HL-60 (cell line): ENCODE results near the gene RCBTB2.
A peak's percentile ranks its signal among the peaks of the same experiment; 100 is the strongest.

Experiments used
- DNase-seq, 2 experiments: peaks; one replicate each; pipeline ENCODE4 v3.0.0-alpha.2; 2010 to 2020; ENCODE audit warnings: low read depth in 1 of 2, low spot score in 1 of 2
- H3K27ac ChIP-seq: fragments of 250-450 bp; sonication (Bioruptor Pico); replicated peaks from 2 replicates; pipeline ENCODE4 v1.5.1; 2020; ENCODE audit warnings: mild to moderate bottlenecking, moderate library complexity
- H3K27me3 ChIP-seq: fragments of 250-450 bp; sonication (Bioruptor Pico); 2 replicates; pipeline ENCODE4 v1.5.1; 2021; ENCODE audit warnings: mild to moderate bottlenecking, moderate library complexity; ENCODE audit not compliant: insufficient read depth, poor library complexity, severe bottlenecking
- H3K4me3 ChIP-seq: replicated peaks from 2 replicates; pipeline ENCODE4 v1.5.1; 2011; ENCODE audit warnings: mild to moderate bottlenecking, control low read depth, low read length; ENCODE audit not compliant: insufficient read depth
- CTCF ChIP-seq: IDR thresholded peaks from one replicate; pipeline ENCODE4 v1.5.1; 2011; ENCODE audit warnings: low read length, control low read depth, inconsistent platforms; ENCODE audit not compliant: insufficient read depth
- GABPA ChIP-seq: IDR thresholded peaks from 2 replicates; pipeline ENCODE4 v1.6.1; 2012; ENCODE audit warnings: low read depth
- POLR2AphosphoS5 ChIP-seq: IDR thresholded peaks from 2 replicates; pipeline ENCODE4 v1.6.1; 2012; ENCODE audit warnings: low read depth
- REST ChIP-seq: IDR thresholded peaks from 2 replicates; pipeline ENCODE4 v1.6.1; 2012; ENCODE audit warnings: low read depth; ENCODE audit not compliant: insufficient replicate concordance
- SPI1 ChIP-seq: IDR thresholded peaks from 2 replicates; pipeline ENCODE4 v1.6.1; 2012; ENCODE audit warnings: low read depth, mild to moderate bottlenecking, borderline replicate concordance

RCBTB2 gene

GRCh38 chr13:48571126-48571913 lies 38.4 kb upstream of the RCBTB2 start:
- H3K4me3 ChIP-seq: no peak overlapping the region
- H3K27ac ChIP-seq: peak overlapping the region; percentile 48
- TF ChIP-seq GABPA: no peak
- no peak for TF ChIP-seq CTCF
- TF ChIP-seq SPI1: no peak
- TF ChIP-seq REST: no peak
- TF ChIP-seq POLR2AphosphoS5: no peak
- DNase-seq: no peak
- no peaks in the 10 kb centered on the region for H3K27me3 ChIP-seq

GRCh38 chr13:48570216-48570828 lies 37.4 kb upstream of the RCBTB2 start:
- TF ChIP-seq GABPA (no peak), CTCF (no peak), REST (no peak), SPI1 (no peak), POLR2AphosphoS5 (no peak)
- Histone ChIP-seq H3K27me3 (no peaks in the 10 kb centered on the region), H3K4me3 (no peak overlapping the region), H3K27ac (peak overlapping the region; percentile 77)
- peak in 1 of 2 experiments; percentile 42 for DNase-seq

GRCh38 chr13:48569104-48569666 lies 36.3 kb upstream of the RCBTB2 start:
- no peak for DNase-seq
- TF ChIP-seq CTCF (no peak), REST (no peak), GABPA (no peak), POLR2AphosphoS5 (no peak), SPI1 (no peak)
- no peaks in the 10 kb centered on the region for H3K27me3 ChIP-seq
- H3K27ac ChIP-seq: peak overlapping the region; percentile 77
- no peak overlapping the region for H3K4me3 ChIP-seq
